K562 (cell line): ENCODE results near the gene TBCCD1. TPM values are rescaled to one million over a fixed set of nuclear protein-coding genes. Genes with fewer than 3 reads are reported as not detected.

Source experiments
- ATAC-seq: fragments of 200-7000 bp; cut with Tn5 transposase; 3 replicates; pipeline ENCODE4 v1.9.1; 2020; ENCODE audit warnings: moderate library complexity
- BruUV-seq: library from RNA; stranded (reverse); fragments of 400-500 nt; replicated peaks from 2 replicates; lab custom pipeline; 2021; lab: Mats Ljungman, UMichigan
- CTCF ChIA-PET: fragments of 300-600 bp; formaldehyde crosslinking; extraction: SDS; loops from one replicate; lab custom pipeline; 2021; ENCODE audit warnings: low intra/inter-chr PET ratio; lab: Yijun Ruan, JAX
- POLR2A ChIA-PET: fragments of 300-600, 350-650 bp; sonication (Branson Sonifier 250); formaldehyde crosslinking; extraction: SDS; loops from one replicate; lab custom pipeline; 2021; ENCODE audit warnings: antibody characterized with exemption, inconsistent platforms; lab: Yijun Ruan, JAX
- DNase-seq, 4 experiments: peaks; one replicate each; pipeline versions ENCODE4 v3.0.0 to v3.0.0-alpha.2; 2011 to 2018; ENCODE audit warnings: low spot score in 3 of 4, mixed read lengths in 3 of 4; ENCODE audit errors: extremely low read depth in 1 of 4
- FAIRE-seq: peaks from 2 replicates; lab custom pipeline; 2011; peaks lifted over from hg19 to GRCh38; lab: Jason Lieb, UNC
- H2AFZ ChIP-seq: 2 replicates; pipeline ENCODE4 v1.6.0; 2011; ENCODE audit warnings: low read depth, low read length, control low read depth, inconsistent platforms
- H3K27ac ChIP-seq: fragments of 200-600 bp; 3 replicates; pipeline ENCODE4 v1.8.0; 2011; ENCODE audit warnings: low read depth, mild to moderate bottlenecking, control low read depth, inconsistent platforms, low read length, moderate library complexity, mixed read lengths; ENCODE audit errors: extremely low read depth
- H3K27me3 ChIP-seq, 2 experiments: fragments of 300-600 bp in 1 of 2; 2 replicates in 1 of 2; 3 replicates in 1 of 2; pipeline versions ENCODE4 v1.6.0 to v1.8.0; 2011; ENCODE audit warnings: inconsistent platforms in 2 of 2, low read length in 2 of 2, mild to moderate bottlenecking in 1 of 2, mixed read lengths in 1 of 2, moderate library complexity in 1 of 2; ENCODE audit not compliant: control insufficient read depth in 2 of 2, insufficient read depth in 2 of 2
- H3K36me3 ChIP-seq: fragments of 300-600 bp; 3 replicates; pipeline ENCODE4 v1.8.0; 2011; ENCODE audit warnings: mild to moderate bottlenecking, low read length, inconsistent platforms; ENCODE audit not compliant: control insufficient read depth, insufficient read depth
- H3K4me1 ChIP-seq, 2 experiments: fragments of 200-600 bp in 1 of 2; replicated peaks in 1 of 2; 2 replicates in 1 of 2; 3 replicates in 1 of 2; pipeline versions ENCODE4 v1.5.1 to v1.8.0; 2011; ENCODE audit warnings: inconsistent platforms in 2 of 2, low read length in 2 of 2, mild to moderate bottlenecking in 1 of 2, mixed read lengths in 1 of 2, moderate library complexity in 1 of 2; ENCODE audit not compliant: control insufficient read depth in 2 of 2, insufficient read depth in 2 of 2
- H3K4me2 ChIP-seq: 2 replicates; pipeline ENCODE4 v1.6.1; 2011; ENCODE audit warnings: low read length, control low read depth, inconsistent platforms, mixed read lengths; ENCODE audit not compliant: insufficient read depth
- H3K4me3 ChIP-seq: fragments of 200-600 bp; sonication (generic), shearing (Covaris generic); 2 replicates; pipeline ENCODE4 v1.5.1; 2016; ENCODE audit warnings: control low read depth, inconsistent platforms
- H3K79me2 ChIP-seq: fragments of 200-600 bp; 3 replicates; pipeline ENCODE4 v1.8.0; 2011; ENCODE audit warnings: low read length, inconsistent platforms; ENCODE audit not compliant: control insufficient read depth, insufficient read depth
- H3K9ac ChIP-seq, 2 experiments: 2 replicates each; pipeline versions ENCODE4 v1.6.0 to v1.6.1; 2011; ENCODE audit warnings: low read depth in 2 of 2, low read length in 2 of 2, control low read depth in 1 of 2, inconsistent platforms in 1 of 2, mild to moderate bottlenecking in 1 of 2, mixed read lengths in 1 of 2; ENCODE audit not compliant: insufficient read depth in 1 of 2
- H3K9me1 ChIP-seq: one replicate; pipeline ENCODE4 v1.6.0; 2011; ENCODE audit warnings: inconsistent platforms, mild to moderate bottlenecking, low read length, moderate library complexity; ENCODE audit not compliant: control insufficient read depth, insufficient read depth
- H3K9me3 ChIP-seq: replicated peaks from 2 replicates; pipeline ENCODE4 v1.5.1; 2011; ENCODE audit warnings: low read depth, low read length, inconsistent platforms; ENCODE audit not compliant: control insufficient read depth, insufficient read depth
- H4K20me1 ChIP-seq: replicated peaks from 2 replicates; pipeline ENCODE4 v1.6.1; 2011; ENCODE audit warnings: low read length, inconsistent platforms, mixed read lengths; ENCODE audit not compliant: control insufficient read depth, insufficient read depth
- CXXC5 ChIP-seq: fragments of 250-450 bp; sonication (Bioruptor Pico); IDR thresholded peaks from 2 replicates; pipeline ENCODE4 v1.8.0; 2022; ENCODE audit warnings: inconsistent platforms, mild to moderate bottlenecking, moderate library complexity
- EWSR1 ChIP-seq: fragments of 450-650 bp; IDR thresholded peaks from 2 replicates; pipeline ENCODE4 v1.6.1; 2018; ENCODE audit warnings: borderline replicate concordance, mild to moderate bottlenecking, low read depth, moderate library complexity; ENCODE audit not compliant: partially characterized antibody
- FOXJ3 ChIP-seq: sonication (generic); formaldehyde crosslinking; IDR thresholded peaks from 2 replicates; pipeline ENCODE4 v1.4.0; 2020; ENCODE audit warnings: mild to moderate bottlenecking, missing genetic modification reagents
- MCM5 ChIP-seq: fragments of 450-650 bp; IDR thresholded peaks from 2 replicates; pipeline ENCODE4 v1.6.1; 2016; ENCODE audit warnings: low read depth
- MTF1 ChIP-seq: fragments of 250-450 bp; sonication (Bioruptor Pico); IDR thresholded peaks from 2 replicates; pipeline ENCODE4 v1.9.0; 2021; ENCODE audit warnings: moderate library complexity, mild to moderate bottlenecking, inconsistent platforms, borderline replicate concordance
- NR4A1 ChIP-seq, 2 experiments: fragments of 250-450 bp in 1 of 2; fragments of 450-650 bp in 1 of 2; sonication (Bioruptor Pico) in 1 of 2; IDR thresholded peaks; 2 replicates each; pipeline versions ENCODE4 v1.4.0 to v1.6.1; 2016 to 2020; ENCODE audit warnings: mild to moderate bottlenecking in 2 of 2, missing compliant biosample characterization in 1 of 2, missing genetic modification characterization in 1 of 2, moderate library complexity in 1 of 2
- PCBP2 ChIP-seq: fragments of 200-400 bp; formaldehyde crosslinking; IDR thresholded peaks from 2 replicates; pipeline ENCODE4 v1.6.1; 2018; ENCODE audit warnings: low read length, low read depth, mild to moderate bottlenecking, moderate library complexity; ENCODE audit not compliant: poor library complexity, severe bottlenecking
- SREBF2 ChIP-seq: sonication (generic); formaldehyde crosslinking; IDR thresholded peaks from 2 replicates; pipeline ENCODE4 v1.4.0; 2020; ENCODE audit warnings: mild to moderate bottlenecking, missing genetic modification reagents
- TCF7 ChIP-seq: sonication (generic); IDR thresholded peaks from 2 replicates; pipeline ENCODE4 v1.6.1; 2016; ENCODE audit warnings: antibody characterized with exemption, borderline replicate concordance
- TEAD2 ChIP-seq: fragments of 450-650 bp; IDR thresholded peaks from 2 replicates; pipeline ENCODE4 v1.6.1; 2016; ENCODE audit warnings: missing genetic modification characterization, control low read depth, missing compliant biosample characterization
- THAP7 ChIP-seq: fragments of 250-450 bp; sonication (Bioruptor Pico); IDR thresholded peaks from 2 replicates; pipeline ENCODE4 v1.5.0; 2021
- XRCC4 ChIP-seq: IDR thresholded peaks from one replicate; pipeline ENCODE4 v1.6.1; 2011; ENCODE audit not compliant: insufficient read depth, insufficient read length; ENCODE audit errors: extremely low read depth
- ZNF695 ChIP-seq: fragments of 450-650 bp; formaldehyde crosslinking; IDR thresholded peaks from 2 replicates; pipeline ENCODE4 v1.4.0; 2020; ENCODE audit warnings: mild to moderate bottlenecking, moderate library complexity
- ZNF76 ChIP-seq: fragments of 250-450 bp; sonication (Bioruptor Pico); IDR thresholded peaks from 2 replicates; pipeline ENCODE4 v1.4.0; 2020; ENCODE audit warnings: mild to moderate bottlenecking, moderate library complexity, borderline replicate concordance
- WGBS: fragments of 100-300 bp; shearing (Covaris generic); methylation state at CpG from one replicate; pipeline ENCODE4 v1.1.6; 2016; ENCODE audit warnings: low coverage, mixed read lengths; ENCODE audit not compliant: insufficient coverage; ENCODE audit errors: missing lambda C conversion rate; 5-methylcytosine and 5-hydroxymethylcytosine counted together
- in situ Hi-C: fragments of 300-500 bp; cut with MboI; formaldehyde crosslinking; loops from 4 replicates; pipeline ENCODE4 v1.15.0; 2018; ENCODE audit warnings: inconsistent platforms, mixed read lengths
- intact Hi-C: fragments of 100-400 bp; cut with micrococcal nuclease; formaldehyde crosslinking; loops from 2 replicates; pipeline ENCODE4 v1.14.2; 2022
- polyA plus RNA-seq, 8 experiments: library from polyadenylated mRNA; depleted of rRNA in 4 of 8; stranded (reverse) in 5 of 8; unstranded in 3 of 8; fragments of >200 nt; fragmentation: Nextera tagmentation in 2 of 8; fragmentation: Illumina TruSeq in 1 of 8; extraction: Ambion mirVana in 2 of 8; extraction: Trizol in 1 of 8; gene quantifications; 2 replicates each; pipeline versions ENCODE4 v1.2.1 to v1.2.3, GENCODE V29; 2011 to 2014; ENCODE audit warnings: inconsistent platforms in 1 of 8, missing spikeins in 1 of 8
- total RNA-seq, 7 experiments: library from RNA; depleted of rRNA in 6 of 7; stranded (reverse); fragments of >200 nt in 6 of 7; fragmentation: Illumina TruSeq in 2 of 7; extraction: Trizol in 2 of 7; gene quantifications; 2 replicates each; pipeline versions ENCODE4 v1.2.1 to v1.2.3, GENCODE V29; 2011 to 2021; ENCODE audit warnings: low replicate concordance in 1 of 7
- TF ChIP-seq, protein P1 (sequence below): sonication (generic); formaldehyde crosslinking; IDR thresholded peaks from 2 replicates; pipeline ENCODE4 v1.8.1; 2023; ENCODE audit warnings: mild to moderate bottlenecking, missing genetic modification reagents, moderate library complexity

Gene TBCCD1
- total and polyA plus RNA-seq, 9 of the 15 experiments (the other 6 are each of a cell fraction or from before 2014, with no cell fraction given): 17.7 to 31.1 (median 21.2) TPM

DNA sequence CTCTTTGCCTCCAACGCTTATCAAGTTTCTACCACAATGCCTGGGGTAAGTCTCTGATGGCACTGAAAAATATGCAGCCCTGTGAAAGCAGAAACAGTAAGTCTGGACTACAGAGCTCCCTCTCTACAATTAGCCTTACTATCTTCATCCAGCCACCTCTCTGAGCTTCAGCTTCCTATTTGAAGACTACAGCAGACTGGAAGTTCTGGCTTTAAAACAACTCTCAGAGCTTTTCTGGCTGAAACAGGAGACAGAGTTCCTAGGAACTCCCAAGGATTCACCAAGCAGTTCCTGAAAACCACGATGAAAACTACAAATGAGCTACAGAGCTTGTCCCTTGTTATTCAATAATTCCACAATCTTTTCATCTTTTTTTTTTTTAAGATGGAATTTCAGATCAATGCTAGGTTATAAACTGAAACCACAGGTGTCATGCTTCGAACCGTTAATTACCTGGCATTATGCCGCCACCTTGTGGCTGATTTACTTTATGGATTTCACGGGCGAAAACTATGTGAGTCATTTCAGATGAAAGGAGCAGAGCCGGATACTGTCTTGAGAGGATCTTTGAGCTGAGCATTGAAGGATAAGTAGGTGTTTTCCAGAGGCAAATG lies 26.8 kb downstream of the TBCCD1 start (continued):
- TF ChIP-seq MCM5 (no peak), NR4A1 (CRISPR knock-in tag; IDR thresholded peaks at IDR 0.05) (no peak), NR4A1 (tag; IDR thresholded peaks at IDR 0.05) (no peak), FOXJ3 (no peak)
- TF ChIP-seq, all 486 proteins: peak for 20

- POLR2A ChIA-PET: interaction anchor here (0.6 kb wide), 2 partner anchors 11 to 293 kb away, joined by 3 read pairs; no protein-coding TSS in a partner anchor
- no peak for ATAC-seq
Measured at GRCh38 chr3:186538779-186539178, 28.4 kb downstream of the TBCCD1 start.

More at GRCh38 chr3:186538779-186539178, 28.4 kb downstream of the TBCCD1 start:
- intact Hi-C loops: no loop called here
- H4K20me1 ChIP-seq: no peaks in the 10 kb centered on the region
- CTCF ChIA-PET: no interaction called here
- no peak overlapping the region for H3K27ac ChIP-seq
- no peaks in the 10 kb centered on the region for H3K79me2 ChIP-seq
- 74% methylated on average over 3 of the region's 3 CpGs for WGBS
- H3K4me3 ChIP-seq: no peak overlapping the region
- H3K9me1 ChIP-seq: no peaks in the 10 kb centered on the region
- TF ChIP-seq MTF1 (CRISPR knock-in tag): no peak
- TF ChIP-seq ZNF76 (CRISPR knock-in tag): no peak
- TF ChIP-seq THAP7 (CRISPR knock-in tag): no peak
- TF ChIP-seq SREBF2 (CRISPR knock-in tag): no peak
- no peak for TF ChIP-seq PCBP2
- no peak for TF ChIP-seq TEAD2 (tag)
- no peak for TF ChIP-seq ZNF695 (CRISPR knock-in tag)
- TF ChIP-seq, protein P1, sequence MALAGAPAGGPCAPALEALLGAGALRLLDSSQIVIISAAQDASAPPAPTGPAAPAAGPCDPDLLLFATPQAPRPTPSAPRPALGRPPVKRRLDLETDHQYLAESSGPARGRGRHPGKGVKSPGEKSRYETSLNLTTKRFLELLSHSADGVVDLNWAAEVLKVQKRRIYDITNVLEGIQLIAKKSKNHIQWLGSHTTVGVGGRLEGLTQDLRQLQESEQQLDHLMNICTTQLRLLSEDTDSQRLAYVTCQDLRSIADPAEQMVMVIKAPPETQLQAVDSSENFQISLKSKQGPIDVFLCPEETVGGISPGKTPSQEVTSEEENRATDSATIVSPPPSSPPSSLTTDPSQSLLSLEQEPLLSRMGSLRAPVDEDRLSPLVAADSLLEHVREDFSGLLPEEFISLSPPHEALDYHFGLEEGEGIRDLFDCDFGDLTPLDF (CRISPR knock-in tag): no peak
- TF ChIP-seq CXXC5 (CRISPR knock-in tag): no peak
- TF ChIP-seq EWSR1: no peak
- TF ChIP-seq TCF7: no peak
- TF ChIP-seq XRCC4: no peak
- FAIRE-seq: no peak
- no peaks in the 10 kb centered on the region for H3K27me3 ChIP-seq
- no peak for DNase-seq
- no peak overlapping the region for H3K9ac ChIP-seq
- H3K4me1 ChIP-seq: peaks cover 0 to 7% of the 10 kb centered on the region in 2 experiments; a peak in 1 of 5 replicates
- BruUV-seq: no TSS peak
- no peaks in the 10 kb centered on the region for H3K9me3 ChIP-seq
- H3K4me2 ChIP-seq: no peak overlapping the region
- in situ Hi-C loops: no loop called here
- no peak overlapping the region for H2AFZ ChIP-seq
- H3K36me3 ChIP-seq: no peaks in the 10 kb centered on the region
